Measurements from ENCODE around the gene GSS. TPM values are rescaled to one million over a fixed set of nuclear protein-coding genes. Genes with fewer than 3 reads are reported as not detected.

Gene GSS
- polyA plus RNA-seq, 3 donors, result 30.4 to 52.9 (median 34.0) TPM

DNA sequence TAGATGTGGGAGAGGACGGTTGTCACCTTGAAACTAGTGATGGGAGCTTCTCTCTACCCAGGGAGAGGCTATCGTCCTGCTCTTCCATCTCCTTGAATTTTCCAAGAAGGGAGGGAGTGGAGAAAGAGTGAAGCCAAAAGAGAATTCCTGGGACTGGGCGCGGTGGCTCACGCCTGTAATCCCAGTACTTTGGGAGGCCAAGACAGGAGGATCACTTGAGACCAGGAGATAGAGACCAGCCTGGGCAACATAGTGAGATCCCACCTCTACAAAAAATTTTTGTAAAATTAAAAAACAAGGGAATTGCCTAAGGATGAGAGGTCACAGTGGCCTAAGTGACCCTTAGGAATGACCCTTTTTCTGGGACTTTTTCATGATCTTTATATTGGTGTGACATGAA lies 8.9 kb upstream of the GSS start:
- Histone ChIP-seq H3K79me2 (ENCODE audit: insufficient read depth, low read length) (no peaks in the 10 kb centered on the region), H3K4me3 (replicated peaks in 1 of 3; ENCODE audit: low read depth in 2 of 3, low read length in 3 of 3) (no peak overlapping the region), H3K9ac (ENCODE audit: insufficient read depth, low read length, poor library complexity, severe bottlenecking) (no peak overlapping the region), H2AFZ (ENCODE audit: insufficient read depth, low read depth, low read length, poor library complexity, severe bottlenecking) (no peak overlapping the region), H3K4me2 (replicated peaks; ENCODE audit: extremely low read depth, low read length, poor library complexity, severe bottlenecking) (no peak overlapping the region), H3K9me3 (replicated peaks in 1 of 2; ENCODE audit: control insufficient read depth in 1 of 2, insufficient read depth in 1 of 2, low read length in 2 of 2) (no peaks in the 10 kb centered on the region), H3K27ac (ENCODE audit: low read depth in 1 of 2, low read length in 2 of 2) (no peak overlapping the region), H3K27me3 (ENCODE audit: control insufficient read depth in 2 of 2, insufficient read depth in 2 of 2, low read length in 2 of 2) (no peaks in the 10 kb centered on the region), H4K20me1 (ENCODE audit: insufficient read depth, low read length) (no peaks in the 10 kb centered on the region), H3K4me1 (ENCODE audit: control insufficient read depth in 1 of 2, insufficient read depth in 2 of 2, low read length in 2 of 2) (no peaks in the 10 kb centered on the region), H3K36me3 (replicated peaks in 1 of 2; ENCODE audit: control insufficient read depth in 1 of 2, insufficient read depth in 2 of 2, low read length in 2 of 2) (no peaks in the 10 kb centered on the region)
- Mint-ChIP-seq H3K27ac (no peak overlapping the region), H3K36me3 (no peaks in the 10 kb centered on the region), H3K4me3 (no peak overlapping the region), H3K9me3 (peaks cover 0 to 3% (median 0%) of the 10 kb centered on the region in 7 donors), H3K27me3 (ENCODE audit: low read depth in 3 of 3) (peaks cover 0 to 2% (median 0%) of the 10 kb centered on the region in 3 donors), H3K4me1 (peaks cover 4% of the 10 kb centered on the region)
- TF ChIP-seq, protein P1, sequence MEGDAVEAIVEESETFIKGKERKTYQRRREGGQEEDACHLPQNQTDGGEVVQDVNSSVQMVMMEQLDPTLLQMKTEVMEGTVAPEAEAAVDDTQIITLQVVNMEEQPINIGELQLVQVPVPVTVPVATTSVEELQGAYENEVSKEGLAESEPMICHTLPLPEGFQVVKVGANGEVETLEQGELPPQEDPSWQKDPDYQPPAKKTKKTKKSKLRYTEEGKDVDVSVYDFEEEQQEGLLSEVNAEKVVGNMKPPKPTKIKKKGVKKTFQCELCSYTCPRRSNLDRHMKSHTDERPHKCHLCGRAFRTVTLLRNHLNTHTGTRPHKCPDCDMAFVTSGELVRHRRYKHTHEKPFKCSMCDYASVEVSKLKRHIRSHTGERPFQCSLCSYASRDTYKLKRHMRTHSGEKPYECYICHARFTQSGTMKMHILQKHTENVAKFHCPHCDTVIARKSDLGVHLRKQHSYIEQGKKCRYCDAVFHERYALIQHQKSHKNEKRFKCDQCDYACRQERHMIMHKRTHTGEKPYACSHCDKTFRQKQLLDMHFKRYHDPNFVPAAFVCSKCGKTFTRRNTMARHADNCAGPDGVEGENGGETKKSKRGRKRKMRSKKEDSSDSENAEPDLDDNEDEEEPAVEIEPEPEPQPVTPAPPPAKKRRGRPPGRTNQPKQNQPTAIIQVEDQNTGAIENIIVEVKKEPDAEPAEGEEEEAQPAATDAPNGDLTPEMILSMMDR (IDR thresholded peaks at IDR 0.05), result no peak
- intact Hi-C loops (cut with micrococcal nuclease), result loop anchor here in 1 of 2 donors (5.0 kb wide), 1 partner anchor 132 kb away; no protein-coding TSS in a partner anchor
- no peak for DNase-seq
- WGBS (ENCODE audit: insufficient coverage), result no CpG with 5 or more reads among the region's 5 CpGs

DNA sequence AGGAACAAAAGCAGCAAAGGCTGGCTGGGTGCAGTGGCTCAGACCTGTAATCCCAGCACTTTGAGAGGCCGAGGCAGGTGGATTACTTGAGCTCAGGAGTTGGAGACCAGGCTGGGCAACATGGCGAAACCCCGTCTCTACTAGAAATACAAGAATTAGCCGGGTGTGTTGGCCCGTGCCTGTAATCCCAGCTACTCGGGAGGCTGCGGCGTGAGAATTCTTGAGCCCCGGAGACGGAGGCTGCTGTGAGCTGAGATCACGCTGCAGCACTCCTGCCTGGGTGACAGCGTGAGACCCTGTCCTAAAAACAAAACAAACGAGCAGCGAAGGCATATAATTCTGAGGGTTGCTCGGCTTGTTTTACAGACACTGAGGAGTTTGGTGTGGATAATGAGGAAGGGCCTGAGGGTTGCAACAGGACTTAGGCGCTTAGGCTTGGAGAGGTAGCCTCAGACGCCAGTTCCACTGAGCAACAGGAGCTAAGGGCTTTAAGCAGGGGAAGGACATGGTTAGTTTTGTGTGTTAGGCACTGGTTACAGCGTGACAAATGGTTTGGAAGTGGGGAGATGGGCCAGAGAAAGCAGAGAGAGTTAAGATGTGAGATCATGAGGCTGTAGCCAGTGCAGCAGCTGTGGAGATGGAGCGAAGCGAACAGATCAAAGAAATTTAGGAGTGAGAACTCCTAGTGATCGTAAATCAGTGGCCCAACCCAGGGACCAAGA lies 1.3 kb upstream of the GSS start:
- H3K27me3 Mint-ChIP-seq (ENCODE audit: low read depth in 3 of 3), result peaks cover 0 to 3% (median 0%) of the 10 kb centered on the region in 3 donors
- H3K4me3 Mint-ChIP-seq, result peak overlapping the region in 1 of 2 donors; percentile 3
- Histone ChIP-seq H3K4me3 (replicated peaks in 1 of 3; ENCODE audit: low read depth in 2 of 3, low read length in 3 of 3) (no peak overlapping the region), H3K79me2 (ENCODE audit: insufficient read depth, low read length) (peaks cover 5% of the 10 kb centered on the region), H2AFZ (ENCODE audit: insufficient read depth, low read depth, low read length, poor library complexity, severe bottlenecking) (no peak overlapping the region), H3K9me3 (replicated peaks in 1 of 2; ENCODE audit: control insufficient read depth in 1 of 2, insufficient read depth in 1 of 2, low read length in 2 of 2) (no peaks in the 10 kb centered on the region), H3K36me3 (replicated peaks in 1 of 2; ENCODE audit: control insufficient read depth in 1 of 2, insufficient read depth in 2 of 2, low read length in 2 of 2) (peaks cover 0 to 2% of the 10 kb centered on the region in 2 donors), H3K27me3 (ENCODE audit: control insufficient read depth in 2 of 2, insufficient read depth in 2 of 2, low read length in 2 of 2) (no peaks in the 10 kb centered on the region), H3K4me2 (replicated peaks; ENCODE audit: extremely low read depth, low read length, poor library complexity, severe bottlenecking) (no peak overlapping the region), H3K9ac (ENCODE audit: insufficient read depth, low read length, poor library complexity, severe bottlenecking) (no peak overlapping the region), H4K20me1 (ENCODE audit: insufficient read depth, low read length) (no peaks in the 10 kb centered on the region), H3K4me1 (ENCODE audit: control insufficient read depth in 1 of 2, insufficient read depth in 2 of 2, low read length in 2 of 2) (peaks cover 13 to 14% of the 10 kb centered on the region in 2 donors), H3K27ac (ENCODE audit: low read depth in 1 of 2, low read length in 2 of 2) (no peak overlapping the region)
- TF ChIP-seq, protein P1 (IDR thresholded peaks at IDR 0.05), result no peak
- H3K4me1 Mint-ChIP-seq, result peaks cover 21% of the 10 kb centered on the region
- intact Hi-C loops (cut with micrococcal nuclease), result loop anchor here in 1 of 2 donors (5.0 to 10.0 kb wide), 3 partner anchors 65 to 138 kb away; partner anchors contain the start of genes NCOA6 and TRPC4AP
- DNase-seq, result no peak
- WGBS (ENCODE audit: insufficient coverage), result 98% methylated on average over 21 of the region's 21 CpGs
- no peaks in the 10 kb centered on the region for H3K36me3 Mint-ChIP-seq
- H3K9me3 Mint-ChIP-seq, result peaks cover 0 to 3% (median 0%) of the 10 kb centered on the region in 7 donors
- peak overlapping the region in 5 of 7 donors; percentile 3 to 99 (median 72) for H3K27ac Mint-ChIP-seq

Data from CD14-positive monocyte (primary cell).